ENCODE results near the gene TMCC3. TPM values are rescaled to one million over a fixed set of nuclear protein-coding genes. Genes with fewer than 3 reads are reported as not detected.

The TMCC3 gene
- total RNA-seq, 1 donor from 2014 or later, result 3.5 TPM

DNA sequence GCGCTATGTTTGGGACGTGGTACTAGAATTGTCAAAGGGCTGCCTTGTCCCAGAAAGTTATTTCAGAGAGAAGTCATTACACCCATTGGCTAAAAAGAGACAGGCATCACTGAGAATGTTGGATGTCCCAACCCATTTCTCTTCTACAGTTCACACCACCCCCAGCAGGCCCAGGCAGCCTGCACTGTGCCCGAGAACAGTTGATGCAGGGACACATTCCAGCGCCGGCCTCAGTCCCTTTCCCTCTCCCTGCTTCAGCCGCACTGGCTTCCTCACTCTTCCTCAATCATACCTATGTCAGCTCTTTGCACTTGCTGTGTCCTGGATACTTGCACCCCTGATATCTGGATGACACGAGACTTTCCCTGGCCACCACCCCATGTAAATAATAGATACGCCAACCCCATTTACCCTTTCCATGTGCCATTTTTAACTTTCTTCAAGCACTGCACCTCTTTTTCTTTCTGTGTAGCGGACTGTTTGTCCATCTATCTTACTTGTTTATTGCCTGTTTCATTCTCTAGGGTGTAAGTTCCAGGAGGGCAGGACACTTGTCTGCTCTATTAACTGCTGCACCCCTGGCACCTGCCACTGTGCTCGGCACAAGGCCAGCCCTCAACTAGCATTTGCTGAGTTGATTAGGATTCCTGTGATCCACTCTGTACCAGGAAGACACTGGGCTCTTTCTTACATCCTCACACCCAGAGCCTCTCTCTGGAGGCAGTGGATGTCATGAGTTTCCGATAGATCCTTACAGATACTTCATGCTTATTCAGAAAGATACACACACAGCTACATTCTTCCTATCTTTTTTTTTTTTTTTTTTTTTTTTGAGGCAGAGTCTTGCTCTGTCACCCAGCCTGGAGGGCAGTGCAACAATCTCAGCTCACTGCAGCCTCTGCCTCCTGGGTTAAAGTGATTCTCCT lies 114.1 kb downstream of the TMCC3 start:
- TF ChIP-seq EZH2 (IDR thresholded peaks at IDR 0.05; ENCODE audit: insufficient read depth, low read length), result no peak
- TF ChIP-seq, protein P1, sequence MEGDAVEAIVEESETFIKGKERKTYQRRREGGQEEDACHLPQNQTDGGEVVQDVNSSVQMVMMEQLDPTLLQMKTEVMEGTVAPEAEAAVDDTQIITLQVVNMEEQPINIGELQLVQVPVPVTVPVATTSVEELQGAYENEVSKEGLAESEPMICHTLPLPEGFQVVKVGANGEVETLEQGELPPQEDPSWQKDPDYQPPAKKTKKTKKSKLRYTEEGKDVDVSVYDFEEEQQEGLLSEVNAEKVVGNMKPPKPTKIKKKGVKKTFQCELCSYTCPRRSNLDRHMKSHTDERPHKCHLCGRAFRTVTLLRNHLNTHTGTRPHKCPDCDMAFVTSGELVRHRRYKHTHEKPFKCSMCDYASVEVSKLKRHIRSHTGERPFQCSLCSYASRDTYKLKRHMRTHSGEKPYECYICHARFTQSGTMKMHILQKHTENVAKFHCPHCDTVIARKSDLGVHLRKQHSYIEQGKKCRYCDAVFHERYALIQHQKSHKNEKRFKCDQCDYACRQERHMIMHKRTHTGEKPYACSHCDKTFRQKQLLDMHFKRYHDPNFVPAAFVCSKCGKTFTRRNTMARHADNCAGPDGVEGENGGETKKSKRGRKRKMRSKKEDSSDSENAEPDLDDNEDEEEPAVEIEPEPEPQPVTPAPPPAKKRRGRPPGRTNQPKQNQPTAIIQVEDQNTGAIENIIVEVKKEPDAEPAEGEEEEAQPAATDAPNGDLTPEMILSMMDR (IDR thresholded peaks at IDR 0.05; ENCODE audit: insufficient read depth, low read depth, low read length), result no peak
- no peaks in the 10 kb centered on the region for H3K4me1 Mint-ChIP-seq (ENCODE audit: low read depth, unreplicated experiment)
- Histone ChIP-seq H3K27ac (ENCODE audit: low read depth, low read length) (no peak overlapping the region), H3K4me1 (ENCODE audit: insufficient read depth, low read length) (no peaks in the 10 kb centered on the region), H3K9ac (ENCODE audit: low read length) (no peak overlapping the region), H3K79me2 (ENCODE audit: insufficient read depth, low read length) (no peaks in the 10 kb centered on the region), H3K9me3 (ENCODE audit: insufficient read depth, low read depth, low read length) (no peaks in the 10 kb centered on the region), H3K4me2 (ENCODE audit: low read length) (no peak overlapping the region), H3K36me3 (ENCODE audit: insufficient read depth, low read length) (no peaks in the 10 kb centered on the region), H3K27me3 (ENCODE audit: insufficient read depth, low read length) (peaks cover 18% of the 10 kb centered on the region), H3K4me3 (ENCODE audit: insufficient read depth, low read depth, low read length) (no peak overlapping the region), H4K20me1 (ENCODE audit: insufficient read depth, low read length) (no peaks in the 10 kb centered on the region), H2AFZ (ENCODE audit: low read depth, low read length) (no peak overlapping the region)
- H3K27me3 Mint-ChIP-seq (ENCODE audit: low read depth, unreplicated experiment), result peaks cover 14% of the 10 kb centered on the region
- no peak for DNase-seq (ENCODE audit: low read depth)
- H3K27ac Mint-ChIP-seq (ENCODE audit: unreplicated experiment), result no peak overlapping the region
- H3K36me3 Mint-ChIP-seq (ENCODE audit: low read depth, unreplicated experiment), result no peaks in the 10 kb centered on the region
- no peaks in the 10 kb centered on the region for H3K9me3 Mint-ChIP-seq (ENCODE audit: unreplicated experiment)
- H3K4me3 Mint-ChIP-seq (ENCODE audit: unreplicated experiment), result no peak overlapping the region
- FAIRE-seq, result no peak

DNA sequence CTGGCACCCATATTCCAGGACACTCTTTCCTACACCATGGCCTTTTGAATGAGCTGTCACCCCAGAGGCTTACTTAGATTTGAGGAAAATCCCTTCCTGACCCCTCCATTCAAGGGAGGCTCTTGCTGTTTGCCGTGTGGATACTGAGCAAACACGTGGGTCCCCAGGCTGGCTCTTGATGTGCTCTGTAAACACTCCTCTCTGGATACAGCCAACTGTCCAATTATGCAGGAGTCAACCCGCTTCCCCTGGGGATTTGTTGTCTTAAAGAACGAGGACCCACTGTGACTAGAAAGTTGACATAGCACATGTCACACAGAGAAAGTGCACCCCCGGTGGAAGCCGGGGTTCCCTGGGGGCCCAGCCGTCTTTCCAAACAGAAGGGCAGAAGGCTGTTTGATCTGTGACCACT lies 114.8 kb downstream of the TMCC3 start:
- Mint-ChIP-seq H3K36me3 (ENCODE audit: low read depth, unreplicated experiment) (no peaks in the 10 kb centered on the region), H3K4me3 (ENCODE audit: unreplicated experiment) (no peak overlapping the region), H3K27me3 (ENCODE audit: low read depth, unreplicated experiment) (peaks cover 13% of the 10 kb centered on the region), H3K27ac (ENCODE audit: unreplicated experiment) (no peak overlapping the region), H3K4me1 (ENCODE audit: low read depth, unreplicated experiment) (no peaks in the 10 kb centered on the region), H3K9me3 (ENCODE audit: unreplicated experiment) (no peaks in the 10 kb centered on the region)
- TF ChIP-seq EZH2 (IDR thresholded peaks at IDR 0.05; ENCODE audit: insufficient read depth, low read length), result no peak
- H3K9ac ChIP-seq (ENCODE audit: low read length), result no peak overlapping the region
- peaks cover 18% of the 10 kb centered on the region for H3K27me3 ChIP-seq (ENCODE audit: insufficient read depth, low read length)
- DNase-seq (ENCODE audit: low read depth), result no peak
- no peak overlapping the region for H3K4me3 ChIP-seq (ENCODE audit: insufficient read depth, low read depth, low read length)
- no peaks in the 10 kb centered on the region for H3K36me3 ChIP-seq (ENCODE audit: insufficient read depth, low read length)
- H3K79me2 ChIP-seq (ENCODE audit: insufficient read depth, low read length), result no peaks in the 10 kb centered on the region
- H3K27ac ChIP-seq (ENCODE audit: low read depth, low read length), result no peak overlapping the region
- no peaks in the 10 kb centered on the region for H3K9me3 ChIP-seq (ENCODE audit: insufficient read depth, low read depth, low read length)
- H2AFZ ChIP-seq (ENCODE audit: low read depth, low read length), result no peak overlapping the region
- H4K20me1 ChIP-seq (ENCODE audit: insufficient read depth, low read length), result no peaks in the 10 kb centered on the region
- no peak overlapping the region for H3K4me2 ChIP-seq (ENCODE audit: low read length)
- H3K4me1 ChIP-seq (ENCODE audit: insufficient read depth, low read length), result no peaks in the 10 kb centered on the region
- FAIRE-seq, result no peak

- no peaks in the 10 kb centered on the region for H3K36me3 Mint-ChIP-seq (ENCODE audit: low read depth, unreplicated experiment)
- no peaks in the 10 kb centered on the region for H3K4me1 ChIP-seq (ENCODE audit: insufficient read depth, low read length)
Observed at GRCh38 chr12:94534774-94535509, 115.4 kb downstream of the TMCC3 start.

More at GRCh38 chr12:94534774-94535509, 115.4 kb downstream of the TMCC3 start:
- Histone ChIP-seq H3K36me3 (ENCODE audit: insufficient read depth, low read length) (no peaks in the 10 kb centered on the region), H3K79me2 (ENCODE audit: insufficient read depth, low read length) (no peaks in the 10 kb centered on the region), H3K9me3 (ENCODE audit: insufficient read depth, low read depth, low read length) (no peaks in the 10 kb centered on the region), H2AFZ (ENCODE audit: low read depth, low read length) (no peak overlapping the region), H3K27ac (ENCODE audit: low read depth, low read length) (no peak overlapping the region), H3K9ac (ENCODE audit: low read length) (no peak overlapping the region), H4K20me1 (ENCODE audit: insufficient read depth, low read length) (no peaks in the 10 kb centered on the region), H3K27me3 (ENCODE audit: insufficient read depth, low read length) (peaks cover 18% of the 10 kb centered on the region), H3K4me3 (ENCODE audit: insufficient read depth, low read depth, low read length) (no peak overlapping the region), H3K4me2 (ENCODE audit: low read length) (no peak overlapping the region)
- FAIRE-seq, result no peak
- DNase-seq (ENCODE audit: low read depth), result no peak
- H3K9me3 Mint-ChIP-seq (ENCODE audit: unreplicated experiment), result no peaks in the 10 kb centered on the region
- no peak overlapping the region for H3K4me3 Mint-ChIP-seq (ENCODE audit: unreplicated experiment)
- TF ChIP-seq, protein P1 (IDR thresholded peaks at IDR 0.05; ENCODE audit: insufficient read depth, low read depth, low read length), result no peak
- TF ChIP-seq EZH2 (IDR thresholded peaks at IDR 0.05; ENCODE audit: insufficient read depth, low read length), result no peak
- no peak overlapping the region for H3K27ac Mint-ChIP-seq (ENCODE audit: unreplicated experiment)
- H3K27me3 Mint-ChIP-seq (ENCODE audit: low read depth, unreplicated experiment), result peaks cover 17% of the 10 kb centered on the region
- H3K4me1 Mint-ChIP-seq (ENCODE audit: low read depth, unreplicated experiment), result no peaks in the 10 kb centered on the region

Data from astrocyte (in vitro differentiated cells and primary cell).